ENCODE data around the gene ANO1.

DNA sequence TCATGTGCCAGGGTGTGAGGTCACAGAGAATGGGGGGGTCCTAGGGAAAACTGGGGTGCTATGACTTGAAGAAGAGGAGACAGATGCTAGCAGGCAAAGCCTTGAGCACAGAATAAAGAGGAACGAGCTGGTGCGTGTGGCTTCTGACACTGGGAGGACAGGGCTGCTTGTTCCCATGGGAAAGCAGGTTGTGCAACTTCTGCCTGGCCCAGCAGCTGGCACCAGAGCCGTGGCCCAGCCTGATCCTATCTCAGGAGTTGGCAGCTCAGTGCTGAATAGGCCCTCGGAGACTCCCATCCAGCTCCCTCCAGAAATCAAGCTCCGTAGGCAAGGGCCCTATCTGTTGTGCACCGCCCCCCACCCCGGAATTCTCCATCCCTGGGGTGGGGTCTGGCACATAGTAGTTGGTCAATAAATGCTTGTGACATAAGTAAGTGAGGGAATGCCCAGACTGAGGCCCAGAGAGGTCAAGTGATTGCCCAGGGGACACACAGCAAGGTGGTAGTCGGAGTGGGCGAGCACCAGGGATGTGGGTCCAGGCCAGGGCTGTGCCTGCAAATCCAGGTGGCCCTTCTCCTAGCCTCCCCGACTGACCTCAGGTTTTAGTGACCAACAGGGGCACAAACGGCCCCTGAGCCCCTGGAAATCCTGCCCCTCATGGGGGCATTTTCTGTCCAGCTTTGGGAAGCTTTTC lies 105.5 kb downstream of the ANO1 start:
- TF ChIP-seq, protein P1, sequence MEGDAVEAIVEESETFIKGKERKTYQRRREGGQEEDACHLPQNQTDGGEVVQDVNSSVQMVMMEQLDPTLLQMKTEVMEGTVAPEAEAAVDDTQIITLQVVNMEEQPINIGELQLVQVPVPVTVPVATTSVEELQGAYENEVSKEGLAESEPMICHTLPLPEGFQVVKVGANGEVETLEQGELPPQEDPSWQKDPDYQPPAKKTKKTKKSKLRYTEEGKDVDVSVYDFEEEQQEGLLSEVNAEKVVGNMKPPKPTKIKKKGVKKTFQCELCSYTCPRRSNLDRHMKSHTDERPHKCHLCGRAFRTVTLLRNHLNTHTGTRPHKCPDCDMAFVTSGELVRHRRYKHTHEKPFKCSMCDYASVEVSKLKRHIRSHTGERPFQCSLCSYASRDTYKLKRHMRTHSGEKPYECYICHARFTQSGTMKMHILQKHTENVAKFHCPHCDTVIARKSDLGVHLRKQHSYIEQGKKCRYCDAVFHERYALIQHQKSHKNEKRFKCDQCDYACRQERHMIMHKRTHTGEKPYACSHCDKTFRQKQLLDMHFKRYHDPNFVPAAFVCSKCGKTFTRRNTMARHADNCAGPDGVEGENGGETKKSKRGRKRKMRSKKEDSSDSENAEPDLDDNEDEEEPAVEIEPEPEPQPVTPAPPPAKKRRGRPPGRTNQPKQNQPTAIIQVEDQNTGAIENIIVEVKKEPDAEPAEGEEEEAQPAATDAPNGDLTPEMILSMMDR (IDR thresholded peaks at IDR 0.05; ENCODE audit: insufficient read depth, low read length, poor library complexity, severe bottlenecking) = no peak
- TF ChIP-seq EZH2phosphoT487 (conservative IDR thresholded peaks at IDR 0.05; ENCODE audit: low read length) = no peak

Measured in SU-DHL-6 (cell line).